ENCODE measurements around the gene GLRX5.

GRCh38 chr14:95536036-95536593, 1.3 kb downstream of the GLRX5 start:
- no peak for TF ChIP-seq CTCF (IDR thresholded peaks at IDR 0.05; ENCODE audit: insufficient read depth, low read length, poor library complexity, severe bottlenecking)
- no peak for TF ChIP-seq EZH2phosphoT487 (conservative IDR thresholded peaks at IDR 0.05; ENCODE audit: low read length)
